PC-3 (cell line): ENCODE results near the gene PCDHGB5.

ENCODE experiments used
- CTCF ChIP-seq: fragments of 300-600 bp; sonication (generic); conservative IDR thresholded peaks from 2 replicates; pipeline ENCODE4 v1.5.1; 2017; ENCODE audit warnings: antibody characterized with exemption, low read depth, mild to moderate bottlenecking, low read length
- EZH2 ChIP-seq: fragments of 300-600 bp; sonication (generic); IDR thresholded peaks from one replicate; pipeline ENCODE4 v1.6.1; 2017; ENCODE audit warnings: antibody characterized with exemption, mild to moderate bottlenecking, low read length; ENCODE audit not compliant: unreplicated experiment

- no peak for TF ChIP-seq CTCF
- no peak for TF ChIP-seq EZH2
Observed at GRCh38 chr5:141421489-141421855, 23.7 kb downstream of the PCDHGB5 start.
